DND-41 (cell line): ENCODE data around the gene RMND1.

Experiments
- CTCF ChIP-seq: IDR thresholded peaks from 2 replicates; pipeline ENCODE4 v1.5.1; 2012; ENCODE audit warnings: borderline replicate concordance, low read length, moderate library complexity, mild to moderate bottlenecking; ENCODE audit not compliant: poor library complexity, severe bottlenecking; ENCODE audit errors: extremely low read depth
- EZH2 ChIP-seq: IDR thresholded peaks from 3 replicates; pipeline ENCODE4 v1.6.1; 2012; ENCODE audit warnings: borderline replicate concordance, low read depth, mild to moderate bottlenecking, moderate library complexity, low read length, inconsistent platforms; ENCODE audit not compliant: severe bottlenecking

- TF ChIP-seq CTCF (no peak), EZH2 (no peak)
Measured at GRCh38 chr6:151372164-151372563, 79.8 kb downstream of the RMND1 start.
